ENCODE results near the gene YJEFN3. TPM values are rescaled to one million over a fixed set of nuclear protein-coding genes. Genes with fewer than 3 reads are reported as not detected.

YJEFN3 gene
- polyA plus RNA-seq, 1 donor (not counting 4 experiments of a cell fraction or from before 2014, with no cell fraction given): 1.2 TPM

GRCh38 chr19:19515642-19516519, 12.8 kb upstream of the YJEFN3 start, which contains the start of gene NDUFA13:
Gene NDUFA13 (plus strand): TSS chr19:19516225. CDS start chr19:19516239, 14 bp downstream.
- H3K36me3 ChIP-seq (ENCODE audit: control insufficient read depth in 2 of 2, extremely low read depth in 1 of 2, insufficient read depth in 2 of 2, low read length in 2 of 2): peaks cover 9 to 12% of the 10 kb centered on the region in 2 experiments
- FAIRE-seq (peak; percentile 46), DNase-seq (ENCODE audit: low read depth, low spot score) (peak; percentile 78)
- H3K27ac ChIP-seq (ENCODE audit: control insufficient read depth, insufficient read depth, low read length): peak within 1 kb of the TSS; percentile 72
- H3K27me3 ChIP-seq (ENCODE audit: control insufficient read depth, extremely low read depth, insufficient read depth, low read length): no peaks in the 10 kb centered on the region
- no peak for TF ChIP-seq EZH2 (IDR thresholded peaks at IDR 0.05; ENCODE audit: low read length)
- TF ChIP-seq, protein P1, sequence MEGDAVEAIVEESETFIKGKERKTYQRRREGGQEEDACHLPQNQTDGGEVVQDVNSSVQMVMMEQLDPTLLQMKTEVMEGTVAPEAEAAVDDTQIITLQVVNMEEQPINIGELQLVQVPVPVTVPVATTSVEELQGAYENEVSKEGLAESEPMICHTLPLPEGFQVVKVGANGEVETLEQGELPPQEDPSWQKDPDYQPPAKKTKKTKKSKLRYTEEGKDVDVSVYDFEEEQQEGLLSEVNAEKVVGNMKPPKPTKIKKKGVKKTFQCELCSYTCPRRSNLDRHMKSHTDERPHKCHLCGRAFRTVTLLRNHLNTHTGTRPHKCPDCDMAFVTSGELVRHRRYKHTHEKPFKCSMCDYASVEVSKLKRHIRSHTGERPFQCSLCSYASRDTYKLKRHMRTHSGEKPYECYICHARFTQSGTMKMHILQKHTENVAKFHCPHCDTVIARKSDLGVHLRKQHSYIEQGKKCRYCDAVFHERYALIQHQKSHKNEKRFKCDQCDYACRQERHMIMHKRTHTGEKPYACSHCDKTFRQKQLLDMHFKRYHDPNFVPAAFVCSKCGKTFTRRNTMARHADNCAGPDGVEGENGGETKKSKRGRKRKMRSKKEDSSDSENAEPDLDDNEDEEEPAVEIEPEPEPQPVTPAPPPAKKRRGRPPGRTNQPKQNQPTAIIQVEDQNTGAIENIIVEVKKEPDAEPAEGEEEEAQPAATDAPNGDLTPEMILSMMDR (optimal IDR thresholded peaks at IDR 0.05 in 1 of 3, IDR thresholded peaks at IDR 0.05 in 1 of 3, conservative IDR thresholded peaks at IDR 0.05 in 1 of 3; ENCODE audit: extremely low read depth in 1 of 3, insufficient read depth in 2 of 3, low read length in 3 of 3): peak in 1 of 3 experiments; percentile 24
- peaks cover 11% of the 10 kb centered on the region for H3K4me1 ChIP-seq (ENCODE audit: control insufficient read depth, extremely low read depth, insufficient read depth, low read length)
- dilution Hi-C loops (cut with MboI; ENCODE audit: extremely low pct_ligation_motif_present, low sequenced_read_pairs): no loop called here
- H3K4me3 ChIP-seq (ENCODE audit: control insufficient read depth in 2 of 3, extremely low read depth in 1 of 3, insufficient read depth in 2 of 3, low read depth in 1 of 3, low read length in 3 of 3): peak within 1 kb of the TSS; percentile 77 to 81 (median 77)
- peaks cover 37% of the 10 kb centered on the region for H3K79me2 ChIP-seq (ENCODE audit: control insufficient read depth, insufficient read depth, low read length)
- peaks cover 5% of the 10 kb centered on the region for H3K9me3 ChIP-seq (ENCODE audit: control insufficient read depth, low read depth, low read length)
- H2AFZ ChIP-seq (ENCODE audit: control insufficient read depth, low read length): peak within 1 kb of the TSS; percentile 72
- H3K4me2 ChIP-seq (ENCODE audit: control insufficient read depth, extremely low read depth, insufficient read depth, low read depth, low read length): peak within 1 kb of the TSS; percentile 65
- peak within 1 kb of the TSS; percentile 81 for H3K9ac ChIP-seq (ENCODE audit: control insufficient read depth, extremely low read depth, insufficient read depth, low read length)
- no peaks in the 10 kb centered on the region for H3K9me1 ChIP-seq (ENCODE audit: control insufficient read depth, extremely low read depth, insufficient read depth, low read length)
- no peaks in the 10 kb centered on the region for H4K20me1 ChIP-seq (ENCODE audit: control insufficient read depth, extremely low read depth, insufficient read depth, low read length)

GRCh38 chr19:19517235-19517619, 11.5 kb upstream of the YJEFN3 start:
- peaks cover 5% of the 10 kb centered on the region for H3K9me3 ChIP-seq (ENCODE audit: control insufficient read depth, low read depth, low read length)
- TF ChIP-seq, protein P1 (optimal IDR thresholded peaks at IDR 0.05 in 1 of 3, IDR thresholded peaks at IDR 0.05 in 1 of 3, conservative IDR thresholded peaks at IDR 0.05 in 1 of 3; ENCODE audit: extremely low read depth in 1 of 3, insufficient read depth in 2 of 3, low read length in 3 of 3): no peak
- no peak for TF ChIP-seq EZH2 (IDR thresholded peaks at IDR 0.05; ENCODE audit: low read length)
- H4K20me1 ChIP-seq (ENCODE audit: control insufficient read depth, extremely low read depth, insufficient read depth, low read length): no peaks in the 10 kb centered on the region
- H3K27me3 ChIP-seq (ENCODE audit: control insufficient read depth, extremely low read depth, insufficient read depth, low read length): no peaks in the 10 kb centered on the region
- H2AFZ ChIP-seq (ENCODE audit: control insufficient read depth, low read length): no peak overlapping the region
- H3K9me1 ChIP-seq (ENCODE audit: control insufficient read depth, extremely low read depth, insufficient read depth, low read length): no peaks in the 10 kb centered on the region
- H3K79me2 ChIP-seq (ENCODE audit: control insufficient read depth, insufficient read depth, low read length): peaks cover 39% of the 10 kb centered on the region
- dilution Hi-C loops (cut with MboI; ENCODE audit: extremely low pct_ligation_motif_present, low sequenced_read_pairs): no loop called here
- no peak overlapping the region for H3K27ac ChIP-seq (ENCODE audit: control insufficient read depth, insufficient read depth, low read length)
- no peak for DNase-seq (ENCODE audit: low read depth, low spot score)
- H3K9ac ChIP-seq (ENCODE audit: control insufficient read depth, extremely low read depth, insufficient read depth, low read length): no peak overlapping the region
- H3K4me3 ChIP-seq (ENCODE audit: control insufficient read depth in 2 of 3, extremely low read depth in 1 of 3, insufficient read depth in 2 of 3, low read depth in 1 of 3, low read length in 3 of 3): peak overlapping the region; percentile 77 to 81 (median 77)
- peaks cover 11% of the 10 kb centered on the region for H3K4me1 ChIP-seq (ENCODE audit: control insufficient read depth, extremely low read depth, insufficient read depth, low read length)
- peaks cover 9 to 12% of the 10 kb centered on the region in 2 experiments for H3K36me3 ChIP-seq (ENCODE audit: control insufficient read depth in 2 of 2, extremely low read depth in 1 of 2, insufficient read depth in 2 of 2, low read length in 2 of 2)
- peak overlapping the region; percentile 65 for H3K4me2 ChIP-seq (ENCODE audit: control insufficient read depth, extremely low read depth, insufficient read depth, low read depth, low read length)
- no peak for FAIRE-seq
